ENCODE data around the gene SPATA17.

DNA sequence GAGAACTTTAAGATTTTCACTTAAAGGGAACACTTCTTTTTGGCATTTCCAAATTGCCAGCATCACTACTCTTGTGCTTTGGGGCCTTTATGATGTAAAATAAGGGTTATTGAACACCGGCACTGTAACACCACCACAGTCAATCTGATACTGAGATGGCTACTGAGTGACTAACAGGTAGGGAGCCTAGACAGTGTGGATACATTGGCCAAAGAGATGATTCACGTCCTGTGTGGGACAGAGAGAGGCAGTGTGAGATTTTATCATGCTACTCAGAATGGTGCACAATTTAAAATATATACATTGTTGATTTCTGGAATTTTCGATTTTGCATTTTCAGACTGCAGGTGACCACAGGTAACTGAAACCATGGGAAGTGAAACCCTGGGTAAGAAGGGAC lies 261.6 kb downstream of the SPATA17 start:
- TF ChIP-seq EZH2 (IDR thresholded peaks at IDR 0.05; ENCODE audit: borderline replicate concordance, low read depth, low read length, severe bottlenecking) (no peak), POLR2A (IDR thresholded peaks at IDR 0.05; ENCODE audit: low read depth, low read length) (no peak)
- TF ChIP-seq, protein P1, sequence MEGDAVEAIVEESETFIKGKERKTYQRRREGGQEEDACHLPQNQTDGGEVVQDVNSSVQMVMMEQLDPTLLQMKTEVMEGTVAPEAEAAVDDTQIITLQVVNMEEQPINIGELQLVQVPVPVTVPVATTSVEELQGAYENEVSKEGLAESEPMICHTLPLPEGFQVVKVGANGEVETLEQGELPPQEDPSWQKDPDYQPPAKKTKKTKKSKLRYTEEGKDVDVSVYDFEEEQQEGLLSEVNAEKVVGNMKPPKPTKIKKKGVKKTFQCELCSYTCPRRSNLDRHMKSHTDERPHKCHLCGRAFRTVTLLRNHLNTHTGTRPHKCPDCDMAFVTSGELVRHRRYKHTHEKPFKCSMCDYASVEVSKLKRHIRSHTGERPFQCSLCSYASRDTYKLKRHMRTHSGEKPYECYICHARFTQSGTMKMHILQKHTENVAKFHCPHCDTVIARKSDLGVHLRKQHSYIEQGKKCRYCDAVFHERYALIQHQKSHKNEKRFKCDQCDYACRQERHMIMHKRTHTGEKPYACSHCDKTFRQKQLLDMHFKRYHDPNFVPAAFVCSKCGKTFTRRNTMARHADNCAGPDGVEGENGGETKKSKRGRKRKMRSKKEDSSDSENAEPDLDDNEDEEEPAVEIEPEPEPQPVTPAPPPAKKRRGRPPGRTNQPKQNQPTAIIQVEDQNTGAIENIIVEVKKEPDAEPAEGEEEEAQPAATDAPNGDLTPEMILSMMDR (IDR thresholded peaks at IDR 0.05; ENCODE audit: extremely low read depth in 1 of 2, insufficient read depth in 1 of 2, low read depth in 1 of 2, low read length in 2 of 2): no peak
